Activated T-helper 1 cell treated with anti-CD3 and anti-CD28 coated beads, Interleukin-12 subunit alpha, Interleukin-12 subunit beta, Interleukin-2, Interleukin-4 antibody, amounts not matched to agents 30 ng/mL and 10 ng/mL and 1 ng/mL, durations not matched to agents 14 hours and 24 hours and 36 hours (primary cell): ENCODE results near the gene GPALPP1. TPM values are rescaled to one million over a fixed set of nuclear protein-coding genes. Genes with fewer than 3 reads are reported as not detected.
A peak's percentile ranks its signal among the peaks of the same experiment; 100 is the strongest.
"Not testable (repeated sequence)": the region's sequence is repeated elsewhere in the genome, so short reads cannot be mapped to it uniquely, and the experiment has no call there.

ENCODE experiments used
- DNase-seq: peaks from one replicate; pipeline ENCODE4 v3.0.0; 2021; ENCODE audit warnings: low spot score
- H3K27ac Mint-ChIP-seq: one replicate; pipeline ENCODE4 v1.8.0; 2021; ENCODE audit warnings: mild to moderate bottlenecking, mixed read lengths
- H3K27me3 Mint-ChIP-seq: one replicate; pipeline ENCODE4 v1.8.0; 2022; ENCODE audit warnings: mild to moderate bottlenecking, moderate library complexity, mixed read lengths; ENCODE audit not compliant: insufficient read depth
- H3K36me3 Mint-ChIP-seq: one replicate; pipeline ENCODE4 v1.8.0; 2021; ENCODE audit warnings: low read depth, mixed read lengths
- H3K4me1 Mint-ChIP-seq: one replicate; pipeline ENCODE4 v1.8.0; 2021; ENCODE audit warnings: low read depth, mixed read lengths
- H3K4me3 Mint-ChIP-seq: one replicate; pipeline ENCODE4 v1.8.0; 2021; ENCODE audit warnings: mild to moderate bottlenecking, moderate library complexity, mixed read lengths
- H3K9me3 Mint-ChIP-seq: one replicate; pipeline ENCODE4 v1.8.0; 2021; ENCODE audit warnings: mixed read lengths
- intact Hi-C: fragments of 100-400 bp; cut with micrococcal nuclease; formaldehyde crosslinking; loops from one replicate; pipeline ENCODE4 v1.15.1; 2024
- total RNA-seq: library from RNA; stranded (reverse); gene quantifications from 2 replicates; pipeline ENCODE4 v1.2.3, GENCODE V29; 2022

The GPALPP1 gene
- total RNA-seq, 1 donor from 2014 or later, result 29.8 TPM

DNA sequence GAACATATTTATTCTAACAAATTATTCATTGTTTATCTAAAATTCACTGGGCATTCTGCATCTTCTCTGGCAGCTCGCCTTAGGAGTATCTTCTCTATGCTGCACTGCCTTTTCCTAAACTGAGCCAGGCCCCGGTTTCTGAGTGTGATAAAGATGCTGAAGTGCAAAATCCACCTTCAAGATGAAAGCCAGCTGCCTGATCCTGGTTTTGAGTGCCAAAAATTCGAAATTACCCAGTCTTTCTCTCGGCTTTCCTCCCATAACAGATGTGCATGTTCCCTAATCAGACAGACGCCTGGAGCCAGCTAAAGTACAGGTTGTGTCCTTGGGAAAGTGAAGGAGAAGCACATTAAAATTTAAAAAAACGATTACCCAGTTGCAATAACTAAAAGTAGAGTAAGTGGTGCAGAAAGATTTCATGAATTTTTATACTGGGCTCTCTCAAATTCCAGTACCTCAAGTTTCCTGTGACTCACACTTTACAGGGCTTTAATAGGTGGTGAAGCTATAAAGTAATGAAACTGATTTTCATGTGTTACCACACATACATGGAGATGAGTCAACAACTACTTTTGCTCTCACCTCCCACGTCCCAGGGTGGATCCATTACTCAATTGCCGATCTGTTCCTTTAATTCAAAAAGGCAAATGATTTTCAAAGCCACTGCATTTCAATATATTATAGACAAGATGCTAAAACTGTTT is 66.0 kb downstream of the GPALPP1 start:
- Mint-ChIP-seq H3K4me1 (peaks cover 20% of the 10 kb centered on the region), H3K27me3 (peaks cover 51% of the 10 kb centered on the region), H3K4me3 (no peak overlapping the region), H3K27ac (peak overlapping the region; percentile 4), H3K9me3 (no peaks in the 10 kb centered on the region), H3K36me3 (no peaks in the 10 kb centered on the region)
- peak; percentile 3 for DNase-seq
- intact Hi-C loops, result loop anchor here (1.0 to 5.0 kb wide), 8 partner anchors 8 to 798 kb away; partner anchors contain the start of genes GPALPP1, GTF2F2 and NUFIP1

DNA sequence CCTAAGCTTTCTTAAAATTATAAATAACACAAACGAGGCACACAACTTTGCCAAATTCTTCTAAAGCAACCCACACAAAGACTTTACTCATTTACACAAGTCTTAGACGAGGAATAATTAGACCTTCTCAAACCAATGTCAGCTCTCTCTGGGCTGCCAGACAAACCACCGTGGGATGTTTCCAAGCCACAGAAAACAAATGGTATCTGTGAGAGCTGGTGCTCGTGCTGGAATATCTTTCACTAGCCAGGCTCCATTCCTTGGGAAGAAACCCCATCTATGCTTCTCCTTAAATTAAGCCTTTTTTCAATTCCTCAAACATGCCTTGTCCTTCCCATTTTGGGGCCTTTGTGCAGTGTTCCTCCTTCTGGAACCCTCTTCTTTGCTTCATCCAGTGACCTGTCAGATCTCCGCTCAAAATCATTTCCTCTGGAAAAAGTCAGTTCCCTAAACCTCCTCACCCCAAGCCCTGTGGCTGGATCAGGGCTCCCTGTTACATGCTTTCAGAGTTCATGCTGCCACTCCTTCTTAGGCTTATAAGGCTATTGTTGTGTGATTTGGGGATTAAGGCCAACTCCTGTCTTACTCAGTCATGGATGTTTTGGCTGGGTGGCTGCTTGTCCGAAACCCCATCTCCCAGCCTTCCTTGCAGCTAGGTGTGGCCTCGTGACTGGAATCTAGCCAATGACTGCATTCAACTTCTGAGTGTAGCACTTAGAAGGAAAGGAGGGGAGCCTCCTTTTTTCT is 66.7 kb downstream of the GPALPP1 start:
- Mint-ChIP-seq H3K4me1 (peaks cover 20% of the 10 kb centered on the region), H3K36me3 (no peaks in the 10 kb centered on the region), H3K27ac (peak overlapping the region; percentile 13), H3K4me3 (no peak overlapping the region), H3K9me3 (no peaks in the 10 kb centered on the region), H3K27me3 (peaks cover 46% of the 10 kb centered on the region)
- no peak for DNase-seq
- intact Hi-C loops, result loop anchor here (1.0 to 5.0 kb wide), 8 partner anchors 9 to 799 kb away; partner anchors contain the start of genes GPALPP1, GTF2F2 and NUFIP1

DNA sequence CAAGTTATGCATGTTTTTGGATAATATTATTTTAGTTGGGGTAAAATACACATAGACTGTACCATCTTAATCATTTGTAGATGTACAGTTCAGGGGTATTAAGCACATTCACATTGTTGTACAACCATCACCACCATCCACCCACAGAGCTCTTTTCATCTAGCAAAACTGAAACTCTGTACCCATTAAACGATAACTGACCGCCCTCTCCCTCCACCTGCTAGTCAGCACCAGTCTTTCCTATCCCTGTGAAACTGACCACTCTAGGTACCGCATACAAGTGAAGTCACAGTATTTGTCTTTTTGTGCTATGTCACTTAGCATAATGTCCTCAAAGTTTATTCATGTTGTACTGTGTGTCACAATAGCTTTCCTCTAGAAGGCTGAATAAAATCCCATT is 70.7 kb downstream of the GPALPP1 start:
- Mint-ChIP-seq H3K36me3 (no peaks in the 10 kb centered on the region), H3K4me1 (peaks cover 20% of the 10 kb centered on the region), H3K4me3 (no peak overlapping the region), H3K27ac (no peak overlapping the region), H3K27me3 (peaks cover 37% of the 10 kb centered on the region), H3K9me3 (no peaks in the 10 kb centered on the region)
- intact Hi-C loops, result no loop called here
- DNase-seq, result no peak

GRCh38 chr13:45063261-45063860 is 74.0 kb downstream of the GPALPP1 start:
- H3K4me1 Mint-ChIP-seq, result peaks cover 4% of the 10 kb centered on the region
- intact Hi-C loops, result no loop called here
- H3K9me3 Mint-ChIP-seq, result no peaks in the 10 kb centered on the region
- H3K4me3 Mint-ChIP-seq, result no peak overlapping the region
- peaks cover 34% of the 10 kb centered on the region for H3K27me3 Mint-ChIP-seq
- H3K27ac Mint-ChIP-seq, result no peak overlapping the region
- DNase-seq, result no peak
- H3K36me3 Mint-ChIP-seq, result no peaks in the 10 kb centered on the region

GRCh38 chr13:45063889-45064288 is 74.6 kb downstream of the GPALPP1 start:
- intact Hi-C loops, H3K4me1 Mint-ChIP-seq, H3K9me3 Mint-ChIP-seq, H3K27ac Mint-ChIP-seq, H3K4me3 Mint-ChIP-seq, DNase-seq, H3K36me3 Mint-ChIP-seq: not testable (repeated sequence)
- peaks cover 33% of the 10 kb centered on the region for H3K27me3 Mint-ChIP-seq

DNA sequence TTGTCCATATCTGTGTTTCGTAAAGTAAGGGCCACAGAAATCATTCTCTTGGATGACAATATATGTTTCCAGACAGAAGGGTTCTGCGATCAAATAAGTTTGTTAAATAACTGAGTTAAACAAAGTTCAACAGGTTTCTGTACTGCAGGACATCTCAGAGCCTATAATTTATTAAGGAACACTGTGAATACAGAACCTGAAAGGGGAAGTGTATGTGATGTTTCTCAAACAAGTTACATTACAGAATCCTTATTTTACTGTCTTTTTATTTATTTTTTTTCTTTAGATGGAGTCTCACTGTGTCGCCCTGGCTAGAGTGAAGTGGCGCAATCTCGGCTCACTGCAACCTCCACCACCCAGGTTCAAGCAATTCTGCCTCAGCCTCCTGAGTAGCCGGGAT is 75.6 kb downstream of the GPALPP1 start:
- Mint-ChIP-seq H3K27ac (no peak overlapping the region), H3K4me1 (no peaks in the 10 kb centered on the region), H3K4me3 (no peak overlapping the region), H3K27me3 (peaks cover 29% of the 10 kb centered on the region), H3K9me3 (no peaks in the 10 kb centered on the region), H3K36me3 (no peaks in the 10 kb centered on the region)
- intact Hi-C loops, result no loop called here
- DNase-seq, result no peak

DNA sequence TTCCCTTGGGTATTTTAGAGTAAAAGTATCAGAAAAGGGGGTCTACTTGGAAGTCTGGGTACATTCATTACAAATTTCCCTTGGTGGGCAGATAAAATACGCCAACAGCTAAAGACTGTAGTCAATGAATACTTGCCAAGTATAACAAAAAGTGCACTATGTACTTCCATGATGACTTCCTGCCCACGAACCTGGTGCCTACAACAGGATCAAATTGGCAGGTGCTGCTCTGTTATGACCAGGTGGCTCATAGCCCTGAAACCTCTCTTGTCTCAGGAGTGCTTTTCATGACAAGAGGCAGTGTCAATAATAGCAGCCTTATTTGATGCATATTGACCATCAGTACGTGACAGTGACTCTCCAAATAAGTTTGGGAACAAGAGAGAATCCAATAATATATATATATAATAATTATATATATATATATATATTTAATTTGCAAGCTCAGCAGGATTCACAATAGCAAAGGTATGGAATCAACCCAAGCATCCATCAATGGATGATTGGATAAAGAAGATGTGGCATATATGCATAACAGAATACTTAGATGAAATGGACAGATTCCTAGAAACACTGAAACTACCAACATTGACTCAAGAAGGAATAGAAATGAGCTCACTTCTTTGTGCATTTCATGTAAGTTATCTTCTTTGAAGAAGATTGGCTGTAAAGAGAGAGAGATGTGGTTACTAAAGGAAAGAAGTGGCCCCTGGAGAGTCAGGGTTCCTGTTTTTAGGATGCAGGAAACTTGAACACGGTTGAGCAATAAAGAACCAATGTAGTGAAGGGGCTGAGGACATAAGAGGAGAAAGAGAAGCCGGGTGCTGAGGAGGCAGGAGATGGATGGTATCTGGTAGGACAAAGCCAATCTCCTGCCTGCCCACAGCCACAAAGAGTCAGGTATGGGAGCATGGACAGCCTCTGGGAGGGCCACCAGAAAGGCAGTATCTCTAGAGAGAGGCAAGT is 79.0 kb downstream of the GPALPP1 start:
- H3K27me3 Mint-ChIP-seq, result peaks cover 19% of the 10 kb centered on the region

DNA sequence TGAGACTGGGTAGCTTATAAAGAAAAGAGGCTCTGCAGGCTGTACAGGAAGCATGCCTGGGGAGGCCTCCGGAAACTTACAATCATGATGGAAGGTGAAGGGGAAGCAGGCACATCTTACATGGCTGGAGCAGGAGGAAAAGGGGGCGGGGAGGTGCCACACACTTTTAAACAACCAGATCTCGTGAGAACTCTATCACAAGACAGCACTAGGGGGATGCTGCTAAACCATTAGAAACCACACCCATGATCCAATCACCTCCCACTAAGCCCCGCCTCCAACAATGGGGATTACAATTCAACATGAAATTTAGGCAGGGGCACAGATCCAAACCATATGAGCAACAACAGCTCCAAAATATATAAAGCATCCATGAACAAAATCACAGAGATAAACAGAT is 84.5 kb downstream of the GPALPP1 start:
- DNase-seq, result no peak
- H3K9me3 Mint-ChIP-seq, result no peaks in the 10 kb centered on the region
- intact Hi-C loops, result no loop called here
- H3K36me3 Mint-ChIP-seq, result no peaks in the 10 kb centered on the region
- peaks cover 8% of the 10 kb centered on the region for H3K27me3 Mint-ChIP-seq
- H3K4me1 Mint-ChIP-seq, result no peaks in the 10 kb centered on the region
- no peak overlapping the region for H3K4me3 Mint-ChIP-seq
- no peak overlapping the region for H3K27ac Mint-ChIP-seq

More for the DNA sequence above, 79.0 kb downstream of the GPALPP1 start:
- no peaks in the 10 kb centered on the region for H3K9me3 Mint-ChIP-seq
- no peak for DNase-seq
- H3K4me3 Mint-ChIP-seq, result no peak overlapping the region
- H3K27ac Mint-ChIP-seq, result no peak overlapping the region
- intact Hi-C loops, result no loop called here
- no peaks in the 10 kb centered on the region for H3K36me3 Mint-ChIP-seq
- no peaks in the 10 kb centered on the region for H3K4me1 Mint-ChIP-seq

DNA sequence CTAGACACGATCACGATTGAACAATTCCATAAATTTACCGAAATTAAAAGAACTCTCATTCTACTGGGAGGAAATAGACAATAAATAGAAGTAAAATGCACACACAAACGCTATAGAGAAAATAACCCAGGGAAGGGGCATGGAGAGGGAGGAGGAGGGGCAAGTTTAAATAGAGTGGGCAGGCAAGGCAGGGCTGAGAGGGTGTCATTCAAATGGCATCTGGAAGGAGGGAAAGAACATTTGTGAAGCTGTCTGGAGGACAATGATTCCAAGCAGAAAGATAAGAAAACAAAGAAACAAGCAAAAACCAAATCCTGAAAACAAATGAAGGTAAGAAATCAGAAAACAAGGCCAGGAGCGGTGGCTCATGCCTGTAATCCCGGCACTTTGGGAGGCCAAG is 85.4 kb downstream of the GPALPP1 start:
- Mint-ChIP-seq H3K9me3 (no peaks in the 10 kb centered on the region), H3K27ac (no peak overlapping the region), H3K4me1 (no peaks in the 10 kb centered on the region), H3K36me3 (no peaks in the 10 kb centered on the region), H3K4me3 (no peak overlapping the region), H3K27me3 (peaks cover 14% of the 10 kb centered on the region)
- DNase-seq, result no peak
- intact Hi-C loops, result no loop called here

- intact Hi-C loops, result no loop called here
- Mint-ChIP-seq H3K4me3 (no peak overlapping the region), H3K9me3 (no peaks in the 10 kb centered on the region), H3K4me1 (no peaks in the 10 kb centered on the region), H3K27ac (no peak overlapping the region), H3K36me3 (no peaks in the 10 kb centered on the region), H3K27me3 (peaks cover 19% of the 10 kb centered on the region)
- no peak for DNase-seq
Observed at GRCh38 chr13:45078003-45078402, 88.7 kb downstream of the GPALPP1 start.
